ENCODE data around the gene YIPF1.

The YIPF1 gene

DNA sequence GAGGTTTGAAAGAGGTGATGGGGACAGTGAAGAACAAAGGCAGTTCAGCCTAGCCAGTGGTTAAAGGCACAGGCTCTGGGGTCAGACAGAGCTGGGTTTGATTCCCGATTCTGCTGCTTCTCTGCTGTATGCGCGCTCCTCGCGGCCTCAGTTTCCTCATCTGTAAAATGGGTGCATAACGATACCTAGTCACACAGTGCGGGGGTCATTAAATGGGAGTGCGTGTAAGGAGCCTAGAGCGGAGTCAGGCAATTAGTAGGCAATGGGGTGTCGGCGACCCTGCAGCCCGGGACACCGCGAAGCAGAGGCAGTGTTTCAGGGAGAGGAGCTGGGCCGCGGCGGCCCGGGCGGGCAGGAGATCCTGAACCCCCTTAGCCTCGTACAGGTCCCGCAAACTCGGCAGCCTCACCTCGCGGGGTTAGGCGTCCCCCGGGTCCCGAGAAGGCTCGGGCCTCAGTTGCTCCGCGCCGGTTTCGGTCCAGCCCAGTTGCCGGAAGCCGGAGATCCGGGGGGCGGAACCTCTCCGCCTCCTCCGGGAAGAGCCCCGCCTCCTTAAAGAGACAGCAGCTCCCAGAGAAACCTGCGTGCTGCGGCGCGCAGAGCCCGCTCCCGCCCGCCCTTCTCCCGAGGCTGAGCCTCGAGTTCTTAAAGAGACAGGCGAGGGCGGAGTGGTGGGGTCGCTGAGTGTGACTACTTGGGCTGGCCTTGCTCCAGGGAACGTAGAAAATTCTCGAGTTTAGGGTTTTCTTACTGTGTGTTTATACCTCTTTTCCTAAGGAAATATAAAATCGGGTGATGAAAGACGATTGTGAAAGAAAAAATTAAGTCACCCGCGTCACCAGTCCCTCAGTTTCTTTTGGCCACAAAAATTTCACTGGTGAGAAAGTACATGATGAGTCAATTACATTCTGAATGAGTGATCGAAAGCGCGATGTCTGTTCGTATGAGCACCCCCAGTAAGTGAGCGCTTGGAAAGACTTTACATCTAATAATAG lies at the start of gene YIPF1:
Gene YIPF1, minus strand, starts transcription at position 494 of the 995 bp plus-strand sequence. CDS start 860 bp downstream, outside the sequence.
- peak; percentile 75 to 83 for DNase-seq (ENCODE audit: low read depth in 2 of 2)

DNA sequence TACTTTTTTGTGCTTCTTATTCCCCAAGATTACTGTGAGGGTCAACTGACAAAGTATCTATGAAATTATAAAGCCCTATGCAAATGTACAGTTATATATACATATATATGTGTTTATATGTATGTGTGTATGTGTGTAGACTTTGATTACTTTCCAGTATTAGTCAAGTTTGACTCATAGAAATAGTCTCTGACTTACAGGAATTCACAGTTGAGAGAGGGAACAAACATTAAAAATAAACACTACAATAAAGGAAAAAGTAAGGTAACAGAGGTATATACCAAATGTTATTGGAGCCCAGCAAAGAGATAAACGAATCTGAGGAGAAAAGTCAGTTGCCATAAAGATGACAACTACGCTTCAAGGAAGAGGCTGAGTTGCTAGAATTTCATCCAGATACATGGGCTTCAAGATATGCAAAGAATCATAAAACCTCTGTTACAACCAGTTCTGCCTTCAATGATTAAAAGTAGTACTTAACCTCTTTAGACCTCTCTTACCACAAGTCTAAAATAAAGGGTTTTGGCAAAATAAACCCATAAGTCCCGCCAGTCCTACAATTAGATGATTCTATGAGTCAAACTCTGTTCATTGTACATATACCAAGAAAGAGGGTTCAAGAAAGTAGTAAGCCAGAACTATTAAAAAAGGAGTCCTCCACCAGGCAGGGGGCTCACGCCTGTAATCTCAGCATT lies 48.7 kb upstream of the YIPF1 start:
- no peak for DNase-seq (ENCODE audit: low read depth in 2 of 2)

- no peak for DNase-seq (ENCODE audit: low read depth in 2 of 2)
These were observed 46.8 kb upstream of the YIPF1 start for GRCh38 chr1:53936430-53936829.

- no peak for DNase-seq (ENCODE audit: low read depth in 2 of 2)
These were observed 44.7 kb upstream of the YIPF1 start for GRCh38 chr1:53934170-53934765.

DNA sequence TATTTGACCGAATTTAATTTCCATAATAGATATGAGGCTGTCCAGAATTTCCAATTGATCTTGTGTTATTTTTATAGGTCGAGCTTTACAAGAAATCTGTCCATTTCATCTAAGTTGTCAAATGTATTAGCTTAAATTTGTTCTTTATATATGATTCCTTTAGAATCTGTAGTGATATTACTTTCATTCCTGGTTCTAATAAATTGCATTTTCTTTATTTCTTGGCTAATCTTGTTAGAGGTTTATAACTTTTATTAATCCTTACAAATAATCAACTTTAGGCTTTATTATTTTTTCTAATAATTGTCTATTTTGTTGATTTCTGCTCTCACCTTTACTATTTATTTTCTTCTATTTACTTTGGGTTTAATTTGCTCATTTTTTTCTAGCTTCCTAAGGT lies 41.9 kb upstream of the YIPF1 start:
- DNase-seq (ENCODE audit: low read depth in 2 of 2), result no peak

DNA sequence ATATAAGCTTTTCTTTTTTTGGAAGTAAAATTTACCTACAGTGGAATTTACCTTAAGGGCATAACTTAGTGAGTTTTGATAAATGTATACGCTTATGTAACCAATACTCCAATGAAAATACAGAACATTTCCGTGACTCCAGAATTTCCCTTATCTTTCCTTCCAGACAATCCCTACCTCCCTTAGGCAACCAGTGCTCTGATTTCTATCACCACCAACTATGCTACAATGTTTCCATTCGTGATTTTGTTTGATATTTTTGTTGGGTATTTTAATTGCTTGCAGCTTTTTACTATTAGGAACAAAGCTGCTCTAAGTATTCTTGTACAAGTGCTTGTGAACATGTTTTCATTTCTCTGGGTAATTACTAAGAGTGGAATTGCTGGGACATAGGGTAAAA lies 41.3 kb upstream of the YIPF1 start:
- DNase-seq (ENCODE audit: low read depth in 2 of 2), result no peak

DNA sequence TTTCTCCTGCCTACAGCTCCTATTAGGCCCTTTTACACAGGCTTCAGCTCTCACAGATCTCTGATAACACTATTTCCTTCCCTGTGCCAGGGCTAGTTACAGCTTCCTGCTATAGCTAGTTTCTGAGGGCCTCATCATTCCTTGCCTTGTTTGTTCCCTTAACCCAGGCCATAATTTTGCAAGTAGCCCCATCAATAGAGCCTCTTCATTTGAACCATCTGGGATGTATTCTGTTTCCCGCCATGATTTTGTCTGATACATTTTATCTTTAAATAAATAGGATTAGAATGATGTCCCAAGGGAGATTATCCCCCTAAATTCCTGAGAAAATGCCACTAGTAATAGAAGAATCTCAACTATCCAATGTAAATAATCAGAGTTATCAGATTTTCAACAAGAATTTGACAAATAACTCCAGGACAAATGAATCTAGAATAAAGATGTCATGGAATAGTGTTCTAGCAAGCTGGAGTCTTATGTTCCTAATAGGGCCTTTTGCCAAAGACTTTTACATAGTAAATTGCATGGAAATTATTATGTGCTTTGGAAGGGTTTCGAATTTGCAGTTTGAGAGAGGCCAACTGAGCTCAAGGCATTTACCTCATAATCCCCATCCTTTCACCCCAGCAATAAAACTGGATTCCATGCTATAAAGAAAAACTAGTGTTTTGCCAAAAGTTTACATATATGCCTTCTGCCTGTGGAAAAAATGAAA lies 39.8 kb upstream of the YIPF1 start:
- no peak for DNase-seq (ENCODE audit: low read depth in 2 of 2)

DNA sequence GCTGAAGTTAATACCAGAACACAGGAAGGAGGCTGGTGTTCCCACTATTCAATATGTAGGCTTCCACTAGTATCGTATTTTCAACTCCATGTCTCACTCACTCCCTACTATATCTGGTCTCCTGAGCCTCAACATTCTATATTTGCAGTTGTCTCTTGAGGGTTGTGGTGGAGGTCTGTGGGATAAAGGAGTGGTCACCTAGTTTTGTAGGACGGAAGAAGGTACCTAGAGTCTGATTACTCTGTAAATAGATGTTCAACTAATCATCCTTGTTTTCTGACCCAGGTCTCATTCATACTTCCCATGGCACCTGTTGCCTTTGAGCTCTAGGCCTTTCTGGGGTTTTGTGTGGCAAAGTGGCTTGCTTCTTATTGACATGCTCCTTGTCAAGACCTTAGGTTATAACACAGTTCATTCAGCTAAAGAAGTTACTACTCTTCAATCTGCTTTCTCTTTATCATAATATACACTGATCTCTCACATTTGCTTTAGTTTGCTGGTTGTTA lies 37.8 kb upstream of the YIPF1 start:
- no peak for DNase-seq (ENCODE audit: low read depth in 2 of 2)

GRCh38 chr1:53919675-53920066 lies 30.1 kb upstream of the YIPF1 start:
- DNase-seq (ENCODE audit: low read depth in 2 of 2), result peak in 1 of 2 donors; percentile 18

DNA sequence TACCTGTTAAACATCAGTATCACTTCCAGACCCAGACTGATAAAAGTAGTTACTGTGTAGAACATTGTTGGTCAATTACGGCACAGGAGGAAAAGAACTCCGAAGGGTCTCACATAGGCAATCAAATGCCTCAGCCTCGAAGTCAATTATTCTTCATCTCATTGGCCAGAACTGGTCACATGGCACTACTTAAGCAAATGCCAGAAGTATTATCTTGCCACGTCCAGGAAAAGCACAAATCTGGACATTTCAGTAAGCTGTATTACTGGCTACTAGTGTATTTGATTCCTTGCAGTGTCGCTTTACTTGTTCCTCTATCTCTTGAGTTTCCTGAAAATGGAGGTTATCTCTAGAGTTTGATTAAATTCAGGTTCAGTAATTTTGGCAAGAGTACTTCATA lies 28.7 kb upstream of the YIPF1 start:
- no peak for DNase-seq (ENCODE audit: low read depth in 2 of 2)

- no peak for DNase-seq (ENCODE audit: low read depth in 2 of 2)
These were observed 23.9 kb upstream of the YIPF1 start for GRCh38 chr1:53913352-53914033.

DNA sequence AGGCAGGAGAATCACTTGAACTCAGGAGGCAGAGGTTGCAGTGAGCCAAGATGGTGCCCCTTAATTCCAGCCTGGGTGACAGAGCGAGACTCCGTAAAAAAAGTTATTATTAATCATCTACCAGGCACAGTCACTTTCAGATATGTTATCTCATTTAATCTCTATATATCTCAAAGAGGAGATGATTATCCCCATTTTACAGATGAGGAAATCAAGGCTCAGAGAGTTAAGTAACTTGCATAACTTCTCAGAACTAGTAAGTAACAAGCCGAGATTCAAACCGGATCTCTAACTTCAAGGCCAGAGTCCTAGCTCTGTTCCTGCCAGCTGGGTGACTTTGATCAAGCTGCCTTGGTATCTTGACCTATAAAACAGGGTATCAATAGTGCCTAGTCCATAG lies 21.8 kb upstream of the YIPF1 start:
- no peak for DNase-seq (ENCODE audit: low read depth in 2 of 2)

- DNase-seq (ENCODE audit: low read depth in 2 of 2), result no peak
These were observed 20.3 kb upstream of the YIPF1 start for GRCh38 chr1:53909946-53910345.

- DNase-seq (ENCODE audit: low read depth in 2 of 2), result no peak
These were observed 16.5 kb upstream of the YIPF1 start for GRCh38 chr1:53906121-53906520.

- no peak for DNase-seq (ENCODE audit: low read depth in 2 of 2)
These were observed 15.9 kb upstream of the YIPF1 start for GRCh38 chr1:53905509-53905908.

GRCh38 chr1:53902235-53903138 lies 12.9 kb upstream of the YIPF1 start:
- DNase-seq (ENCODE audit: low read depth in 2 of 2), result no peak

GRCh38 chr1:53899708-53900107 lies 10.1 kb upstream of the YIPF1 start:
- DNase-seq (ENCODE audit: low read depth in 2 of 2), result no peak

DNA sequence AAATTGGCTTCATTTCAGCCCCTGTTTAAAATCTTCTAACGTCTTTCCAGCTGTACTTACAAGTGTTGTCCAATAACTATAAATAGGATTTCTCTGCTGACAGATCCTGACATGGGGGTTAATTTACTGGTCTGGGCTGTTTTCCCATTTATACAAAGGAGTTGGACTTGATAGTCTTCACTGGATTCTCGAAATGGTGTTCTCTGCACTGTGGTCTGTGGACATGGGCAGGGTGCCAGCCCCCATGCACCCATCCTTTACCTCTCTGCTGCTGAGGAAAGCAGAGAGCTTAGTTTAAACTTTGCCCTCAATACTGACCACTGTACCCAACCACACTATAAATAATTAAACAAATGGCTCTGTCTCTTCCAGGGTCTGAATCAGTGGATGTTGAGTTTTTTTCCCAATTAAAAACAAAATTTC lies 9.6 kb upstream of the YIPF1 start:
- no peak for DNase-seq (ENCODE audit: low read depth in 2 of 2)

DNA sequence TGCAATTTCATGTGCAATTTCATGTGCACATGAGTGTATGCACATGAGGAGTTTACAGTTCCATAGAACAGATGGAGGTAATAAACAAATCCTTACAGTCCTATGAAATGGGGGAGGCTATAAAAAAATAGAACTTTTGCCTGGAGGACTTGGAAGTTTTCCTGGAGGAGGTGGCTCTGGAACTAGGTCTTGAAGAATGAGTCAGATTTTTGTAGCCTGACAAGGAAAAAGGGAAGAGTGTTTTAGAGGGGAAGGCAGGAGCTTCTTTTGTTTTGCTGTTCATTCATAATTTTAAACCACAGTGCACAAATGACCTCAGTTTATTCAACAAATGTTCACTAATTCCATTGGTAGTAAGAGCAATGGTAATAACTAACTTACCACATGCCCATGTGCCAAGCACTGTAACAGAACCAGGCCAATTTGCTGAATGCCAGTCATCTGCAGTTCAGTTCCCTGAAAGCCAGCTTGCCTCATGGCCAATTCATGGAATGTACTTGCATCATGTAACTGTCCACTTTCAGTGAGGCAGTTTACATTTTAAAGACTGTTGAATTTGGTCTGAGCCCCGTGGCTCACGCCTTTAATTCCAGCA lies 7.1 kb upstream of the YIPF1 start:
- DNase-seq (ENCODE audit: low read depth in 2 of 2), result no peak

DNA sequence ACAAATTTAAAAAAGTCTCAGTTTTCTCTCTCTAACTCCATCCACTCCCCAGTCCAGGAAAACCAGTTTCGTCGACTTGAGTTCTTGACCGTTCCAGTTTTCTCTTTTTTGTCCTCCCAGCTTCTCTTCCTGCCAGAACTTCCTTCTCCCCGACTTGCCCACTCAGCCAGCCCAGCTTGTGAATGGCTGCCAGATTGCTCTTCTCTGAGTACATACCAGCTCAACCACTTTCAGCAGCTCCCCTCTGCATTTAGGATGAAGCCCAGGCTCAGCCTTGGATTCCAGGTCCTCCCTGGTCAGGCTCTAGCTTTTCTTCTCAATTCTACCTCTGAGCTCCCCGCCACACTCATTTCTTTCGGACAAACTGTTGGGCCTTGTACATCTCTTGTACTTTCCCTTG lies 5.8 kb upstream of the YIPF1 start:
- DNase-seq (ENCODE audit: low read depth in 2 of 2), result no peak
